ENCODE measurements around the gene ADGRG1. TPM values are rescaled to one million over a fixed set of nuclear protein-coding genes. Genes with fewer than 3 reads are reported as not detected.

The ADGRG1 gene
- total RNA-seq, 1 donor from 2014 or later: 3.9 TPM

DNA sequence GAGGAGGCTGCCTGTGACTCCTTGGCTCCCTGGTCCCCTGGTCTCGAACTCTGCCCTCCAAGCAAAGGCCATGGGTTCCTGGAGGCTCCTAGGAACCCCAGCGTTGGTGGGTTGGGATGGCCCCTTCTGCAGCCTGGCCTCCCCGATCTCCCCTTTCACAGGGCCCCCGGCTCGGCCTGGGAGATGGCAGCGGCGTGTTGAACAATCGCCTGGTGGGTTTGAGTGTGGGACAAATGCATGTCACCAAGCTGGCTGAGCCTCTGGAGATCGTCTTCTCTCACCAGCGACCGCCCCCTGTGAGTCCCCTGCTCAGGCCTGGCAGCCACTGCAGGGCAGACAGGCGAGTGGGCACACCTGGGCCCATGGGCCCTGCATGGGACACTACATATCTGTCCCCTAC is 50.6 kb downstream of the ADGRG1 start:
- intact Hi-C loops (cut with micrococcal nuclease): no loop called here

GRCh38 chr16:57679767-57680482 is 51.5 kb downstream of the ADGRG1 start:
- intact Hi-C loops (cut with micrococcal nuclease): no loop called here

DNA sequence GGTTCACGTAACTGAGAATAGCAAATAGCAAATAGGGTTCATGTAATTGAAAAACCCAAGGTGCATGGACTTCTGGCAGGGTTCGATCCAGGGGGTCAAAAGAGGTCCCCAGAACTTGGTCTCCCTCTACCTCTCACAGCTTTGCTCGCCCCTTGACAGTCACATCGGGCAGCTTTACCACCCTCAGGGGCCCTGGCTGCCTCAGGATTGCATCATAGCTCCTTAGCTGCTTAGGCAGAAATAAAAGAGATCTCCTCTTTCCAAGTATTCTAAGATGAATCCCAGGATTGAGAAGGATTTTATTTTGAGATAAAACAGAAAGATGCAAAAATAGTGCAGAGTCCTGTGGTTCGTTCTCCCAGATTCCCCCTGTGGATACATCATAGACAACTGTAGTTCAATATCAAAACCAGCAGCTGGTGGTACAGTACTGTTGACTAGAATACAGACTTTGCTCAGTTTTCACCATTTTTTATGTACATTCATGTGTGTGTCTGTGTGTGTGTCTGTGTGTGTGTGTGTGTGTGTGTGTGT is 52.5 kb downstream of the ADGRG1 start:
- intact Hi-C loops (cut with micrococcal nuclease): no loop called here

GRCh38 chr16:57681950-57682728 is 53.7 kb downstream of the ADGRG1 start:
- intact Hi-C loops (cut with micrococcal nuclease): no loop called here

DNA sequence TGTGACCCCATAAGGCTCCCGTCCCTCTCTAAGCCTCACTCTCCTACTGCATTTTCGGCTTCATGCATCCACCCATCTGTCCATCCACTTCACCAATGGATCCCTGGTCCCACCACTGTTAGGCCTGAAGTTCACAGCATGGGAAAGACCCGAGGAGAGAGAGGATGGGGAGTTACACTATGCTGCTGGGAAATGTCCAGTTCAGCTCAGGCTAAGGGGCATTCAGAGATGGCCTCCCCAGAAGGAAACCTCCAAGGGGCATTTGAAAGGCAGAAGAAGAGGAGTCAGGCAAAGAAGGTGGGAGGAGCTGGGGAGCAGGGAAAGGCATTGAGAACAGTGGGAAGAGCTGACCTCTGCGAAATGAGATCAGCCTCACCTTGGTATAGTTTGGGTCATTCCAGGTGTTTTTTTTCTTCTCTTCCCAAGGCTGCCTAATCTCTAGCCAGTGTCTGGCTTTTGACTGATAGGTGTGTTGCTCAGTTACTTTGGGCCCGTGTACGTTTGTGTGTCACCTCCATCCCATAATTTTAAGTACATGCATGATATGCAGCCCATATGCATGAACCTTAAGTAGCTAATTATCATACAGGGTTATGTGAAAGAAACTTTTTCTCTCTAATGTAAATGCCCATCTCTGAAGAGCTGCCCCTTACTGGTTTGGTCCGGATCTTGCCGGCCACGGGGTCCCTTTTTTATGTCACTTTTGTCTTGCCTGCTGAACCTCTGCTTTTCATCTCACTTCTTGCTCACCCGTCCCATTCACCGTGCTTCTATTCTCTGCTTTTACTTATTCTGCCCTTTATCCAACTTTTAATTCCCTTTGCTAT is 54.6 kb downstream of the ADGRG1 start:
- intact Hi-C loops (cut with micrococcal nuclease): no loop called here

DNA sequence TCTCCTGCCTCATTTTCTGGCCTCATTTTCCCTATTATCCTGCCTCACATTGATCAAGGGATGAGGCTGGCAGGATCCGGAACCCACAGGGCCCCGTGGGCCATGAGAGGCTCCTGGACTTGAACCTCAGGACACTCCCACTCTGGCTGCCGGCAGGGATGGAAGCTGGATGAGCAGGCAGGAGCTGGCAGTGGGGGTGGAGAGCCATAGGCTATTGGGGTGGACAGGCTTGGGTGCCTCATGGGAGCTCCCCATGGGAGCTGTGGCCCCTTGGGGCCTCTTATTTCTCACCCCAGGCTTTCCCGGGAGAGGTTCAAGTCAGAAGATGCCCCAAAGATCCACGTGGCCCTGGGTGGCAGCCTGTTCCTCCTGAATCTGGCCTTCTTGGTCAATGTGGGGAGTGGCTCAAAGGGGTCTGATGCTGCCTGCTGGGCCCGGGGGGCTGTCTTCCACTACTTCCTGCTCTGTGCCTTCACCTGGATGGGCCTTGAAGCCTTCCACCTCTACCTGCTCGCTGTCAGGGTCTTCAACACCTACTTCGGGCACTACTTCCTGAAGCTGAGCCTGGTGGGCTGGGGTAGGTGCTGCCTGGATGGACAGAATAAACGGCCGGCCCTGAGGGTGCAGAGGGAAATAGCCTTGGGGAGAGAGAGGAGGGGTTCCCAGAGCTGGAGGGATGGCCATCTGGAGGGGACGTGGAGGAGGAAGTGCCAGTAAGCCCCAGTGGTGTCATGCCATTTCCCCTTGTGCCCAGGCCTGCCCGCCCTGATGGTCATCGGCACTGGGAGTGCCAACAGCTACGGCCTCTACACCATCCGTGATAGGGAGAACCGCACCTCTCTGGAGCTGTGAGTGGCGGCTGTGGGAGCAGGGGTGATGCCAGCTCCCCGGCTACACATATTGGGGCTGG is 55.5 kb downstream of the ADGRG1 start:
- intact Hi-C loops (cut with micrococcal nuclease): no loop called here

DNA sequence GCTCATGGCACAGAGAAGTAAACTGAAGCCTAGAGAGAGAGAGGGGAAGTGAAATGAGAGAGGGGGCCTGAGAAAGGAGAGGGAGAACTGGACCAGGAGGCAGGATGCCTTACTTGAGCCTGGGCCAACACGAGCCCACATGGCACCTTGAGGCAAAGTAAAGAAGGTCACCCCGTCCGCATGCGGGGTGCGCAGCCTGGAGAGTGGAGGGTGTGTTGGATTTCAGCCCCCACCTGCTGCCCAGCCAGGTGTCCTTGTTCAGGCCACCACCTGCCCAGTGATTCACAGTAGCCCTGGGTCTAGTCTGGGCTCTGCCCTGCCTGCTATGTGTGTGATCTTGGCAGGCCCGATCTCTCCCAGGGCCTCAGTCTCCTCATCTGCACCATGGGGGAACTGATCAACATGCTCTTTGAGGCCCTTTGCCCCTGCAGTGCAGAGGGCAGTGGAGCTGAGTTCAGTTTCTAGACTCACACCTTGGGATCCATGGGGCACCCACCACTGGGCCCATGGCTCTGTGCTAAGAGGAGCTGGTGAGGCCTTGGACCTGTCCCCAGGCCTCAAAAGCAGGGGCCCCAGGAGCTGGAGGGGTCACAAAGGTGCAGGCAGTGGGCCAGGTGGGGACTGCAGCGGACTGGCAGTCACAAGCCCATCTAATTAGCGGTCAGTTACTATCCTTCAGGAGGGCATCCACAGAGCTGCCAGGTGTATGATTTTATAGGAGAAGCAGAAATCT is 56.4 kb downstream of the ADGRG1 start:
- intact Hi-C loops (cut with micrococcal nuclease): no loop called here

DNA sequence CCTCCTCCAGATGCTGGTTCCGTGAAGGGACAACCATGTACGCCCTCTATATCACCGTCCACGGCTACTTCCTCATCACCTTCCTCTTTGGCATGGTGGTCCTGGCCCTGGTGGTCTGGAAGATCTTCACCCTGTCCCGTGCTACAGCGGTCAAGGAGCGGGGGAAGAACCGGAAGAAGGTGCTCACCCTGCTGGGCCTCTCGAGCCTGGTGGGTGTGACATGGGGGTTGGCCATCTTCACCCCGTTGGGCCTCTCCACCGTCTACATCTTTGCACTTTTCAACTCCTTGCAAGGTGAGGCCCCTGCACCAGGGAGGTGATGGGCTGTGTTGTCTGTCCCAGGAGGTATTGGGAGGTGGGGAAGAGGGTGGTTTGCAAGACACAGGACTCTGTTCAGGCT is 57.2 kb downstream of the ADGRG1 start:
- intact Hi-C loops (cut with micrococcal nuclease): no loop called here

GRCh38 chr16:57686577-57686976 is 58.1 kb downstream of the ADGRG1 start:
- intact Hi-C loops (cut with micrococcal nuclease): no loop called here

DNA sequence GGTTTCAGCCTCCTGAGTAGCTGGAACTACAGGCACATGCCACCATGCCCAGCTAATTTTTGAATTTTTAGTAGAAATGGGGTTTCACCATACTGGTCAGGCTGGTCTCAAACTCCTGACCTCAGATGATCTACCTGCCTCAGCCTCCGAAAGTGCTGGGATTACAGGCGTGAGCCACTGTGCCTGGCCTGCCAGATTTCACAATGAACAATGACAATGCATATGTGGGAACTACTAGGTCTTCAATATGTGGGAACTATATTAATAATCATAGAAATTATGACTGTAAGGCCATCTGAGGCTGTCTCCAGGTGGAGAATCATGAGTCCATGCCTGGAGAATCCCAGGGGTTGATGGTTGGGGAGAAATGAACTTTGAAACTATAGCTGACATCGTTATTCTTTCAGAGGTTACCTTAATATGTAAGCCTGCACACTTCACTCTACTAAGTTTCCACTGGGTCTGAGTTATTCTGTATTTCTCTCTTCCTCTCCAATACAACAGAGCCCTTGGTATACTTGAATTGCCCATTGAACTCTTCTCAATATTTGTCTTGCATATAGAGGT is 59.0 kb downstream of the ADGRG1 start:
- intact Hi-C loops (cut with micrococcal nuclease): no loop called here

DNA sequence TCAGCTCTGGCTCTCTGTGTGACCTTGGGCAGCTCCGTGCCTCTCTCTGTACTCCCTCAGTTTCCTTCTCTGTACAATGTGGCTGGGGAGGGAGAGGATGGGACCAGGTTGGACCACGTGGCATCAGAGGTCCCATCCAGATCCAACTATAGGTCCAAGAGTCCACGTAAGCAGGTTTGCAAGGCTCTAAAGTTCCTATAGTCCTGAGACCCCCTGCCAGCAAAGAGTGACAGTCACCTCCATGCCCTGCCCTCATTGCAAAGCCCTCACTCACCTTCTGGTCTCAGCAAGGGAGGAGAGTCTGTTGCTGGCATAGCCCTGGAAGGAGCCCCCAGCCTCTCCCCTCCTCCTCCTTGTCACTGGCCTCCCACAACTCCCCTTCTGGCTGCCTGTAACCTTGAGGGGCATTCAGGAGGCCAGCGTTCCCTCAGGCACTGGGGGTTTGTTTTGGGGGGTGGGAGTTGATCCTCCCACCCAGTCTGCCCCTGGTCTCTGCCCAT is 60.1 kb downstream of the ADGRG1 start:
- intact Hi-C loops (cut with micrococcal nuclease): no loop called here

DNA sequence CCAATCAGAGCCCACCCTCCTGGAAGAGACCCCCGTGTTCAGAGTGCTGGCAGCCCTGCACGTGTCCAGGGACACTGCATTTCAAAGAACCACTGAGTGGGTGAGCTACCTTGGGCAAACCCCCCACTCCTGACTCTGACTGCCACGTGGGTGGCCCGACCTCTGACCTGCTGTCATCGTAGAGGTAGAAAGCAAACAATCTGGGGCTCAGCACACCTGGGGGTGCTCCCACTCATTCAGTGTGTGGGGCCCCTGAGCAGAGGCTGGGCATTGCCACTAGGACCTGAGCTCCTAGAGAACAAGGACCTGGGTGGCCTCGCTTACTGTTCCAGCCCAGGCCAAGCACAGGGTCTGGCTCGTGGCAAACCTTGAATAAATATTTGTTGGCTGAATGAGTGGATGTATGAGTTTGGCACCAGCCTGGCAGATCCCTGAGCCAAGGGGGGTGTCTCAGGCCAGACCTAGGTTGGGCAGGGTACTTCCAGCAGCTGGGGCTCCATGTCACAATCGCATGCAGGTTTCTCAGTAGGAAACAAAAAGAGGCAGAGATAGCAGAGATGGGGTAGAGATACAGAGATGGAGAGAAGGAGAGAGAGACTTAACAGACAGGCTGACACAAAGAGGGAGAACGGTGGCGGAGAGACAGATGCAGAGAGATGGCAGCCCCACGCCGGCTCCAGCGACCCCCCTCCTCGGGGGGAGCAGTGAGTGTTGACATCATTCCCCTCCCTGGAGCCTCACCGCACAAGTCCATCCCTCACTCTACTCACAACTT is 60.7 kb downstream of the ADGRG1 start:
- intact Hi-C loops (cut with micrococcal nuclease): loop anchor here (1.0 kb wide), 1 partner anchor 46 kb away; the partner anchor contains the start of gene KATNB1

GRCh38 chr16:57689762-57690558 is 61.5 kb downstream of the ADGRG1 start:
- intact Hi-C loops (cut with micrococcal nuclease): loop anchor here (1.0 kb wide), 1 partner anchor 45 kb away; the partner anchor contains the start of gene KATNB1

DNA sequence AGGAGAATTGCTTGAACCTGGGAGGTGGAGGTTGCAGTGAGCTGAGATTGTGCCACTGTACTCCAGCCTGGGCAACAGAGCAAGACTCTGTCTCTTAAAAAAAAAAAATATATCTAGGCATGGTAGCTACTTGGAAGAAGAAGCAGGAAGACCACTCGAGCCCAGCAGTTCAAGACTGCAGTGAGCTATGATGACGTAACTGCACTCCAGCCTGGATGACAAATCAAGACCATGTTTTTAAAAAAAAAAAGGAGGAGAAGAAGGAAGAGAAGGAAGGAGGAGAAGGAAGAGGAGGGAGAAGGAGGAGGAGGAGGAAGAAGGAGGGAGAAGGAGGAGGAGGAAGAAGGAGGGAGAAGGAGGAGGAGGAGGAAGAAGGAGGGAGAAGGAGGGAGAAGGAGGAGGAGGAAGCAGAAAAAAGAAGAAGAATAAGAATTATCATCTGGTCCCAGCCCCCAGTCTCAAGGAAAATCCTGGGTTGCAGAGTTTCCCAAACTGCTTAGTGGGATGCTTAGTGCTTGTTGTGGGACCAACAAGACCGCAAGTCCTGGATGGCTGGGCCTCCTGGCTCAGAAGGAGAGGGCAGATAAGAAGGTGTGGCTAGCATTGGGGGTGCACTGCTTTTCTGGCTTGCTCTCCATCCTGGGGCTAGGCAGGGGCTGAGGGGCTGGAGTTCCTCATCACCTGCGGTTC is 62.5 kb downstream of the ADGRG1 start:
- intact Hi-C loops (cut with micrococcal nuclease): no loop called here

DNA sequence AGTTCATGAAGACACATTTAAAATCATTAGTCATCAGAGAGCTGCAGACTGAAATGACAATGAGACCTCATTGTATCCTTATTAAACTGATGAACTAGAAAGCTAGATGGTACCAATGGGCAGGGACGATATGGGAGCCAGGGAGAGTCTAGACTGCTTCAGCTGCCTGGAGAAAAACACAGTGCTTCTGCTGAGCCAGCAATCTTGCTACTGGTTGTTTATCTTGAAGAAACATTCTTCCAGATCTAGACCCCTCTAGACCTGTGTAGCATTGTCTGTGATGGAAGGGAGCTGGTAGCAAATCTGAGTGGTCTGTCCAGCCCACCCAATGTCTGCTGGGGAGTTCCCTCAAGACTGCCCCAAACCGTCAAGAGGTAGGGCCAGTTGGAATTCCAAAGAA is 64.2 kb downstream of the ADGRG1 start:
- intact Hi-C loops (cut with micrococcal nuclease): no loop called here

- intact Hi-C loops (cut with micrococcal nuclease): no loop called here
Measured at GRCh38 chr16:57693550-57693949, 65.1 kb downstream of the ADGRG1 start.

DNA sequence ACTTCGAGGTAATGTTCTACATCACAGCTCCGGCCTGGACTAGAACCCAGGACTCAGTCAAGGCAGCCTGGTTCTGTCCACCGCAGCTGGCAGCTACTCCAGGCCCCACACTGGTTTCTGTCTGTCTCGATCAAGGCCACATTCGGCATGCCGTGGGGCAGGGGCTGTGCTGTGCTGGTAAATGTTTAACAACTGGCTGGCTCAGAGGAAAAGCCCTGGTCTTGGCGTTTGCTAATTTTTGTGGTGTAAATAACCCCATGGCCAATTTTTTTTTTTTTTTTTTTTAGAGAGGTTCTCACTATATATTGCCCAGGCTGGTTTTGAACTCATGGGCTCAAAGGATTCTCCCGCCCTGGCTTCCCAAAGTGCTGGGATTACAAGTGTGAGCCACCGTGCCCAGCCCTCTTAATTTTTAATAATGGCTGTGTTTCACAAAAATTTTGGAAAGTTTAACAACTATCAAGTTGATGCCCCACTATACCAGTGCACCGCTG is 65.8 kb downstream of the ADGRG1 start:
- intact Hi-C loops (cut with micrococcal nuclease): loop anchor here (1.0 kb wide), 1 partner anchor 41 kb away; the partner anchor contains the start of gene KATNB1
